Daoy (cell line): Measurements from ENCODE around the gene FBXO28. TPM values are rescaled to one million over a fixed set of nuclear protein-coding genes. Genes with fewer than 3 reads are reported as not detected.
"Not testable (repeated sequence)": the region's sequence is repeated elsewhere in the genome, so short reads cannot be mapped to it uniquely, and the experiment has no call there.

ENCODE experiments used
- DNase-seq: peaks from one replicate; pipeline ENCODE4 v3.0.0-alpha.2; 2015; ENCODE audit warnings: low read depth
- total RNA-seq: library from RNA; depleted of rRNA; stranded (reverse); fragments of >200 nt; shearing (Covaris generic); gene quantifications from 2 replicates; pipeline ENCODE4 v1.2.3, GENCODE V29; 2014; rRNA removed

Gene FBXO28
- total RNA-seq, 1 experiment from 2014 or later, result 32.1 TPM

GRCh38 chr1:224188286-224188685 lies 74.4 kb downstream of the FBXO28 start:
- DNase-seq, result no peak

DNA sequence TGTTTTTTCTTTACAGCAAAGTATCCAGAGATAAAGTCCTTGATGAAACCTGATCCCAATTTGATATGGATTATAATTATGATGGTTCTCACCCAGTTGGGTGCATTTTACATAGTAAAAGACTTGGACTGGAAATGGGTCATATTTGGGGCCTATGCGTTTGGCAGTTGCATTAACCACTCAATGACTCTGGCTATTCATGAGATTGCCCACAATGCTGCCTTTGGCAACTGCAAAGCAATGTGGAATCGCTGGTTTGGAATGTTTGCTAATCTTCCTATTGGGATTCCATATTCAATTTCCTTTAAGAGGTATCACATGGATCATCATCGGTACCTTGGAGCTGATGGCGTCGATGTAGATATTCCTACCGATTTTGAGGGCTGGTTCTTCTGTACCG lies 75.7 kb downstream of the FBXO28 start:
- no peak for DNase-seq

- no peak for DNase-seq
Observed at GRCh38 chr1:224192082-224192788, 78.3 kb downstream of the FBXO28 start.

DNA sequence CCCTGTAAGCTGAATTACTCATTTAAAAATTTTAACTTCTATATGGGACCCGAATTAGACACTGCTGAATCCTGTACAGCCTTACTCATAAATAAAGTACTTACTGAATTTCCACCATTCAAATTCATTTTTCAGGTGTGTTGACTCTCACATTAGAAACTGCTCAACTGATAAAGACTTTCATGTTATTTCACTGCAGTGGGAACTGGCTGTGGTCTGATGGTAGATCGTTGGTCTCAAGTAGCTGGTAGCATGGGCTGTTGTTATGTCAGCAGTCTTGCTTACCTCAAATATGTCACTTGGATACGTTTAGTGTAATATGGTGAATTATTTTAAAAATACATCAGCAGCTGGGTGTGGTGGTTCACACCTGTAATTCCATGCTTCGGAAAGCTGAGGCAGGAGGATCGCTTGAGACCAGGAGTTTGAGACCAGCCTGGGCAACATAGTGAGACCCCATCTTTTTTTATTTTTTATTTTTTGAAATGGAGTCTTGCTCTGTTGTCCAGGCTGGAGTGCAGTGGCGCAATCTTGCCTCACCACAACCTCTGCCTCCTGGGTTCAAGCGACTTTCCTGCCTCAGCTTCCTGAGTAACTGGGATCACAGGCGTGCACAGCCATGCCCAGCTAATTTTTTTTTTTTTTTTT lies 79.5 kb downstream of the FBXO28 start:
- no peak for DNase-seq

DNA sequence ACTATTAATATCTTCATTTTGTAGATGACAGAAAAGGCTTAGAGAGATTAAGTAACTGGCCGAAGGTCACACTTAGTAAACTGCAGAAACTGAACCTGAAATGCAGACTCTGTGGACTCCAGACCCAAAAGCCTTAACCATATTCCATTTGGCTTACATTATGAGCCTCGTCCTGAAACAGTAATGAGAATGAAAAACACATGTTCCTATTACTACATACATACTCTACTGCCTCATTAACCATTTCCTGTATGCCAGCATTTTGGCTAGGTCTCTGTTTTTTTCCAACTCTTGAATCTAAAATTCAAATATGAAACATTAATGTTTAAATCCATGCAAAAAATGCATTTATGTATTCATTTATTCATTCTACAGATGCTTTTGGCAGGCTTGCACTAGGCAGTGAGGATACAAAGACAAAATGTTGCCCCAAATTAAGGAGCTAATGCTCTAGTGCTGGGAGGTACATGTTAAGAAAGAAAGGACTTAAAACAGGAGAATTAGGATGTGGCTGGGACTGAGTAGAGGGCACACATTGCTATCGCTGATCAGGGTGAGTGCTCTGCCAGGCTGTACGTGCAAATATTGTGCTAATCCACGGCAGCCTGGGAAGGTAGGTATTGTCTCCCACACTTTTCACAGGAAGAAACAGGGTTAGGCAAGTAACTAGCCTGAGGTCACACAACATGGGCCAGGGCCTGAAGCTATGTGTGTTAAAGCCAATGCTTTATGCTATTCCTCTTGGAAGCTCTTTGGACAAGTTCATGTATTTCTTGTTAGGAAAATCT lies 83.1 kb downstream of the FBXO28 start:
- no peak for DNase-seq

DNA sequence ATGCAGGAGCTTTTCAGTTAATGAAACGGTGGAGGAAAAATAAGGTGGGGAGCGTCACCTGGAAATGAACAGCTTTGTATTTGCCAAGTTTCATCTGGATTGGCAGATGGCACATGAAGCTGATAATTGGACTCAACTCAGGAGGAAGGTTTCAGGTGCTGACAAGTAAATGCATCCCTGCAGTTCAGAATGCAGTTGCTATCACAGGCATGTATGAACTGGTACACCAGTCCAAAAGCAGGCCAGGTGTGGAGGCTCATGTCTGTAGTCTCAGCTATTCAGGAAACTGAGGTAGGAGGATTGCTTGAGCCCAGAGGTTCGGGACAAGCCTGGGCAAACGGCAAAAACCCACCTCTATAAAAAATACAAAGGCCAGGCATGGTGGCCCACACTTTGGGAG lies 84.7 kb downstream of the FBXO28 start:
- DNase-seq, result no peak

DNA sequence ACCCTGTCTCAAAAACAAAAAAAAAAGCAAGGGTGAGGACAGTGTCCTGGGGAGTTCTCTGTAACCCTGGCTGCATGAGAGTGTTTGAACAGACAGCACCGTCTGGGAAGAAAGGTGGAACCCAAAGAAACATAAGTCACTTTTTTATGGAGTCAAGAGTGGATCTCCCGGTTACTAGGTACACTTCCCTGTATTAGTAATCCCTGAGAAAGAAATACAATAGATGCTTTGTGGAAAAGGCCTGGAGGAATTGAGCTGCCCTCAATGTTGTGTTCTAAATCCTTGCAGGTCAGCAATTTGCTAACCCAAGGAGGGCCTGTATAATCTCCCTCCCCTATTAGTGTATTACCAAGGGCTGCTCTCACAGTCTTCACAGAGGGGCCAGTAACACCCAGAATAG lies 85.8 kb downstream of the FBXO28 start:
- DNase-seq, result no peak

DNA sequence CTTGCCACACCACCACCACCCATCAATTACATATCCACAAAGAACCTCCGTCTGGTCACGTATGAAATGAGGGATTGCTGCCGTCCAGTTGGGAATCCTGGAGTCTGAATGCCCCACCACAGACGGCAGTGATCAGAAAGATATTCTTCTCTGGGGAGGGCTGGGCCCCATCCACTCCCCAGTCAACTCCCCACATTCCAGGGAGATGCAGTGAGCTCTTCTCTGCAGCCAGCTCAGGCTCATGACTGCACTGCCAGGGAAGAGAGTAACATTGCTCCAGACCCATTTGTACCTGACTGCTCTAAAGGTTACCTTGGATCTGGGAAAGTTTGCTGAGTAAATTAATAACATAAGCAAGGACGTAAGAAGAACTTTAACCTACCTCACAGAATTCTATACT lies 87.5 kb downstream of the FBXO28 start:
- no peak for DNase-seq

DNA sequence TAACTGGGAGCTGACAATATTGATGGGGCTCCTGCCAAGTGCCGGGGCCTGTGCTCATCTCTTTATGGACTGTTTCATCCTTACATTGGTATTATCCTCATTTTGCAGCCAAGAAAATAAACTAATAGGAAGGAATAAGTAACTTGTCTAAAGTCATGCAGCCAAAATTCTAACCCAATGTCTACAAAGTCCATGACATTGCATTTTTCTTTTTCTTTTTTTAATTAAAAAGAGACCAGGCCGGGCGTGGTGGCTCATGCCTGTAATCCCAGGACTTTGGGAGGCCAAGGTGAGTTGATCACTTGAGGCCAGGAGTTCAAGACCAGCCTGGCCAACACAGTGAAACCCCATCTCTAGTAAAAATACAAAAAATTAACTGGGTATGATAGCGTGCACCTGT lies 87.9 kb downstream of the FBXO28 start:
- no peak for DNase-seq

- DNase-seq, result peak; percentile 76
Observed at GRCh38 chr1:224203243-224204016, 89.5 kb downstream of the FBXO28 start.

DNA sequence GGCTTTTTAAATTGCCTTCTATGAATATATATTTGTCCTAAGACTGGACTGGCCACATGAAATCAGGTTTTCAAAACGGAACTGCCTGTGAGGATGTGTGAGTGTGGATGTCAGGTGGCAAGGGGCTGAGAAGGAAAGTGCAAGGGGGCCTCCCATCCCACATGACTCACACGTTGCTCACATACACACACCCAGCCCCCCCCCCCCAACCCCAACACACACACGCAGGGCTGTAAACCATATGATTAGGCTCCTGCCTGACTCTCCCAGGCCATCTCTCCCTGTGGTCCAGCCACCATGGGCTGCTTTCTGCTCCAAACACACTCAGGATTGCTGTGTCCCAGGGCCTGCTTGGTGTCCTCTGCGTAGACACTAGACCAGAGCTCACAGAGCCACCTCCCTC lies 91.5 kb downstream of the FBXO28 start:
- DNase-seq, result peak; percentile 90

DNA sequence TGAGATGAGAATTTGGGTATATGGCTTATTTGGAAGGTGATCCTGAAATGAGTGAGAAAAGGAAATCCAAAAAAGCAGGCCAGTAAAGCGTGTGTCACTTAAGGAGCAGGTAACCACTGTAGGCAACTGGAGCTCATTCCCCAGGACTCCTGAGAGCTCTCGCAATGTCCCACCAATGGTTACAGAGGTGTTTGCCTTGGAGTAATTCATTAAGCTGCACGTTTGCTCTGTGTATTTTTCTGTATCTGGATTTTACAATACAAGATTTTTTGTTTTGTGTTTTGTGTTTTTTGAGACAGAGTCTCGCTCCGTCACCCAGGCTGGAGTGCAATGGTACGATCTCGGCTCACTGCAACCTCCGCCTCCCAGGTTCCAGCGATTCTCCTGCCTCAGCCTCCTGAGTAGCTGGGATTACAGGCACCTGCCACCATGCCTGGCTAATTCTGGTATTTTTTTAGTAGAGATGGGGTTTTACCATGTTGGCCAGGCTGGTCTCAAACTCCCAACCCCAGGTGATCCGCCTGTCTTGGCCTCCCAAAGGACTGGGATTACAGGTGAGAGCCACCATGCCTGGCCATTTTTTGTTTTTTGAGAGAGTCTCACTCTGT lies 92.1 kb downstream of the FBXO28 start:
- not testable (repeated sequence) for DNase-seq

- DNase-seq, result peak; percentile 81
Observed at GRCh38 chr1:224211206-224211962, 97.5 kb downstream of the FBXO28 start.

Other genes starting within 250 kb of the FBXO28 start
- 60.7 and 61.8 TPM in 2 replicates for gene DEGS1, start 69.1 kb downstream of the FBXO28 start, total RNA-seq
- 26.5 and 31.8 TPM in 2 replicates for gene NVL, start 216.1 kb downstream of the FBXO28 start, total RNA-seq
- gene CNIH4, start 242.8 kb downstream of the FBXO28 start, total RNA-seq, result 73.3 and 98.9 TPM in 2 replicates